GM19324 (cell line): ENCODE results near the gene CLIC3.
"Not testable (repeated sequence)": the region's sequence is repeated elsewhere in the genome, so short reads cannot be mapped to it uniquely, and the experiment has no call there.

Experiments
- ATAC-seq: cut with Tn5 transposase; IDR thresholded peaks from one replicate; pipeline ENCODE4 v1.9.1; 2021; ENCODE audit warnings: mild to moderate bottlenecking, moderate library complexity; ENCODE audit not compliant: unreplicated experiment, low FRiP score

Gene CLIC3

GRCh38 chr9:136996361-136997292 lies at the start of gene CLIC3:
Gene CLIC3 (minus strand): TSS chr9:136996568. CDS start chr9:136996543, 25 bp downstream.
- ATAC-seq = no peak

GRCh38 chr9:137045294-137046087 lies 49.1 kb upstream of the CLIC3 start:
- no peak for ATAC-seq

- no peak for ATAC-seq
These were observed 48.3 kb upstream of the CLIC3 start for GRCh38 chr9:137044502-137045177.

GRCh38 chr9:137044037-137044436 lies 47.7 kb upstream of the CLIC3 start:
- ATAC-seq = no peak

- no peak for ATAC-seq
These were observed 46.7 kb upstream of the CLIC3 start for GRCh38 chr9:137042751-137043727.

GRCh38 chr9:137041124-137041523 lies 44.8 kb upstream of the CLIC3 start:
- no peak for ATAC-seq

GRCh38 chr9:137040568-137040967 lies 44.2 kb upstream of the CLIC3 start:
- no peak for ATAC-seq

- ATAC-seq = no peak
These were observed 43.4 kb upstream of the CLIC3 start for GRCh38 chr9:137039611-137040366.

- ATAC-seq = no peak
These were observed 42.5 kb upstream of the CLIC3 start for GRCh38 chr9:137038916-137039315.

- no peak for ATAC-seq
These were observed 41.1 kb upstream of the CLIC3 start for GRCh38 chr9:137037483-137037882.

GRCh38 chr9:137037035-137037434 lies 40.7 kb upstream of the CLIC3 start:
- ATAC-seq = no peak

- ATAC-seq = no peak
These were observed 39.6 kb upstream of the CLIC3 start for GRCh38 chr9:137035937-137036336.

- ATAC-seq = no peak
These were observed 39.1 kb upstream of the CLIC3 start for GRCh38 chr9:137035507-137035834.

- ATAC-seq = no peak
These were observed 38.5 kb upstream of the CLIC3 start for GRCh38 chr9:137034709-137035506.

GRCh38 chr9:137034039-137034708 lies 37.8 kb upstream of the CLIC3 start:
- ATAC-seq = no peak

- ATAC-seq = not testable (repeated sequence)
These were observed 37.1 kb upstream of the CLIC3 start for GRCh38 chr9:137033481-137033880.

- ATAC-seq = no peak
These were observed 36.5 kb upstream of the CLIC3 start for GRCh38 chr9:137032858-137033257.
